Sigmoid colon (tissue), 7 donors: ENCODE results near the gene RSPH1. TPM values are rescaled to one million over a fixed set of nuclear protein-coding genes. Genes with fewer than 3 reads are reported as not detected.

Experiments
- DNase-seq: peaks from one replicate; pipeline ENCODE4 v3.0.0-alpha.2; 2019
- H3K27ac ChIP-seq, 4 donors: fragments of 200-600 bp; sonication (generic); one replicate each; pipeline ENCODE4 v1.5.1; 2016 to 2019; ENCODE audit warnings: mild to moderate bottlenecking in 1 of 4
- H3K27me3 ChIP-seq, 3 donors: fragments of 200-600 bp; sonication (generic); one replicate each; pipeline ENCODE4 v1.5.1; 2019; ENCODE audit warnings: mild to moderate bottlenecking in 1 of 3
- H3K36me3 ChIP-seq, 4 donors: fragments of 200-600 bp; sonication (generic); one replicate each; pipeline ENCODE4 v1.5.1; 2016 to 2019
- H3K4me1 ChIP-seq, 4 donors: fragments of 200-600 bp; sonication (generic); one replicate each; pipeline ENCODE4 v1.5.1; 2017 to 2019
- H3K4me3 ChIP-seq, 4 donors: fragments of 200-600 bp; sonication (generic); one replicate each; pipeline ENCODE4 v1.5.1; 2017 to 2019; ENCODE audit warnings: mild to moderate bottlenecking in 2 of 4, moderate library complexity in 1 of 4
- H3K9me3 ChIP-seq, 4 donors: fragments of 200-600 bp in 3 of 4; sonication (generic) in 3 of 4; one replicate each; pipeline versions ENCODE4 v1.5.1 to v1.6.1; 2013 to 2019
- CTCF ChIP-seq, 4 experiments: fragments of 450-650 bp in 3 of 4; fragments of 200-600 bp in 1 of 4; IDR thresholded peaks; one replicate each; pipeline ENCODE4 v1.5.1; 2016 to 2019; ENCODE audit warnings: antibody characterized with exemption in 4 of 4, mild to moderate bottlenecking in 3 of 4, moderate library complexity in 2 of 4
- EP300 ChIP-seq, 4 donors: sonication (generic); formaldehyde crosslinking; IDR thresholded peaks; one replicate each; pipeline ENCODE4 v1.6.1; 2017; ENCODE audit warnings: antibody characterized with exemption in 4 of 4
- POLR2A ChIP-seq, 2 donors: fragments of 450-650 bp; IDR thresholded peaks; one replicate each; pipeline ENCODE4 v1.6.1; 2016; ENCODE audit warnings: antibody characterized with exemption in 2 of 2, mild to moderate bottlenecking in 2 of 2, moderate library complexity in 2 of 2
- POLR2AphosphoS5 ChIP-seq, 4 donors: sonication (generic); formaldehyde crosslinking; IDR thresholded peaks; one replicate each; pipeline ENCODE4 v1.6.1; 2017; ENCODE audit warnings: antibody characterized with exemption in 4 of 4
- WGBS, 2 donors: extraction: QIAGEN DNeasy Blood & Tissue Kit; methylation state at CpG; one replicate each; pipeline ENCODE4 v1.1.7; 2013; 5-methylcytosine and 5-hydroxymethylcytosine counted together
- intact Hi-C: fragments of 100-400 bp; cut with DNase I; formaldehyde crosslinking; loops from one replicate; pipeline ENCODE4 v1.15.1; 2023
- polyA plus RNA-seq, 3 donors: library from polyadenylated mRNA; stranded (reverse); fragments of 200-250 nt; gene quantifications; one replicate each; pipeline ENCODE4 v1.2.3, GENCODE V29; 2013
- total RNA-seq, 4 donors: library from RNA; depleted of rRNA; stranded (reverse); fragments of >200 nt; gene quantifications; one replicate each; pipeline ENCODE4 v1.1.0, GENCODE V29; 2016
- donor health status: healthy with polysubstance abuse.
- donor health status: Bipolar disorder and iron deficiency.
- donor health status: healthy.

RSPH1 gene
- total and polyA plus RNA-seq, 7 donors: 1.2 to 13.4 (median 3.0) TPM; not detected in 2

- no peak for TF ChIP-seq POLR2AphosphoS5 (IDR thresholded peaks at IDR 0.05)
- intact Hi-C loops: no loop called here
- no peaks in the 10 kb centered on the region for H3K9me3 ChIP-seq
- no peaks in the 10 kb centered on the region for H3K4me1 ChIP-seq
- H3K27me3 ChIP-seq: no peaks in the 10 kb centered on the region
- H3K27ac ChIP-seq: no peak overlapping the region
- 36 to 58% methylated on average over 14 of the region's 14 CpGs for WGBS, 2 donors
- DNase-seq: no peak
- no peak overlapping the region for H3K4me3 ChIP-seq
- H3K36me3 ChIP-seq: no peaks in the 10 kb centered on the region
These were observed 35.4 kb downstream of the RSPH1 start for GRCh38 chr21:42460391-42461184.

GRCh38 chr21:42459546-42460215 is 36.3 kb downstream of the RSPH1 start:
- Histone ChIP-seq H3K9me3 (no peaks in the 10 kb centered on the region), H3K36me3 (no peaks in the 10 kb centered on the region), H3K4me1 (no peaks in the 10 kb centered on the region), H3K4me3 (no peak overlapping the region), H3K27me3 (no peaks in the 10 kb centered on the region), H3K27ac (no peak overlapping the region)
- intact Hi-C loops: loop anchor here (10.0 kb wide), 1 partner anchor 315 kb away; no protein-coding TSS in a partner anchor
- no peak for TF ChIP-seq POLR2A (IDR thresholded peaks at IDR 0.05)
- TF ChIP-seq CTCF (IDR thresholded peaks at IDR 0.05): no peak
- no peak for TF ChIP-seq EP300 (IDR thresholded peaks at IDR 0.05)
- TF ChIP-seq POLR2AphosphoS5 (IDR thresholded peaks at IDR 0.05): no peak
- WGBS, 2 donors: 35 to 70% methylated on average over 11 of the region's 11 CpGs
- no peak for DNase-seq

GRCh38 chr21:42459082-42459460 is 37.0 kb downstream of the RSPH1 start:
- DNase-seq: no peak
- Histone ChIP-seq H3K36me3 (no peaks in the 10 kb centered on the region), H3K4me1 (no peaks in the 10 kb centered on the region), H3K27me3 (no peaks in the 10 kb centered on the region), H3K27ac (no peak overlapping the region), H3K9me3 (no peaks in the 10 kb centered on the region), H3K4me3 (no peak overlapping the region)
- intact Hi-C loops: loop anchor here (10.0 kb wide), 1 partner anchor 314 kb away; no protein-coding TSS in a partner anchor
- TF ChIP-seq POLR2AphosphoS5 (IDR thresholded peaks at IDR 0.05) (no peak), CTCF (IDR thresholded peaks at IDR 0.05) (no peak), EP300 (IDR thresholded peaks at IDR 0.05) (no peak), POLR2A (IDR thresholded peaks at IDR 0.05) (no peak)
- 21 to 69% methylated on average over 1 of the region's 1 CpG for WGBS, 2 donors

- TF ChIP-seq POLR2AphosphoS5 (IDR thresholded peaks at IDR 0.05) (no peak), POLR2A (IDR thresholded peaks at IDR 0.05) (no peak), CTCF (IDR thresholded peaks at IDR 0.05) (no peak), EP300 (IDR thresholded peaks at IDR 0.05) (no peak)
- no peaks in the 10 kb centered on the region for H3K36me3 ChIP-seq
- WGBS, 2 donors: 71 to 77% methylated on average over 8 of the region's 8 CpGs
- H3K27me3 ChIP-seq: no peaks in the 10 kb centered on the region
- H3K27ac ChIP-seq: no peak overlapping the region
- H3K4me1 ChIP-seq: no peaks in the 10 kb centered on the region
- H3K4me3 ChIP-seq: no peak overlapping the region
- no peaks in the 10 kb centered on the region for H3K9me3 ChIP-seq
- no peak for DNase-seq
- intact Hi-C loops: loop anchor here (10.0 kb wide), 1 partner anchor 312 kb away; no protein-coding TSS in a partner anchor
These were observed 39.6 kb downstream of the RSPH1 start for GRCh38 chr21:42456457-42456856.

- H3K27me3 ChIP-seq: no peaks in the 10 kb centered on the region
- H3K9me3 ChIP-seq: no peaks in the 10 kb centered on the region
- no peak overlapping the region for H3K4me3 ChIP-seq
- no peaks in the 10 kb centered on the region for H3K4me1 ChIP-seq
- 72 to 81% methylated on average over 10 of the region's 10 CpGs for WGBS, 2 donors
- intact Hi-C loops: loop anchor here (10.0 kb wide), 1 partner anchor 311 kb away; no protein-coding TSS in a partner anchor
- no peak for TF ChIP-seq EP300 (IDR thresholded peaks at IDR 0.05)
- TF ChIP-seq CTCF (IDR thresholded peaks at IDR 0.05): no peak
- TF ChIP-seq POLR2AphosphoS5 (IDR thresholded peaks at IDR 0.05): no peak
- no peak for TF ChIP-seq POLR2A (IDR thresholded peaks at IDR 0.05)
- no peaks in the 10 kb centered on the region for H3K36me3 ChIP-seq
- DNase-seq: no peak
- H3K27ac ChIP-seq: no peak overlapping the region
These were observed 40.1 kb downstream of the RSPH1 start for GRCh38 chr21:42455754-42456440.
